ENCODE results near the gene CPSF2. TPM values are rescaled to one million over a fixed set of nuclear protein-coding genes. Genes with fewer than 3 reads are reported as not detected.

The CPSF2 gene
- total and polyA plus RNA-seq, 2 of the 13 experiments (the other 11 are each of a cell fraction or from before 2014, with no cell fraction given): 14.3 to 67.9 TPM

DNA sequence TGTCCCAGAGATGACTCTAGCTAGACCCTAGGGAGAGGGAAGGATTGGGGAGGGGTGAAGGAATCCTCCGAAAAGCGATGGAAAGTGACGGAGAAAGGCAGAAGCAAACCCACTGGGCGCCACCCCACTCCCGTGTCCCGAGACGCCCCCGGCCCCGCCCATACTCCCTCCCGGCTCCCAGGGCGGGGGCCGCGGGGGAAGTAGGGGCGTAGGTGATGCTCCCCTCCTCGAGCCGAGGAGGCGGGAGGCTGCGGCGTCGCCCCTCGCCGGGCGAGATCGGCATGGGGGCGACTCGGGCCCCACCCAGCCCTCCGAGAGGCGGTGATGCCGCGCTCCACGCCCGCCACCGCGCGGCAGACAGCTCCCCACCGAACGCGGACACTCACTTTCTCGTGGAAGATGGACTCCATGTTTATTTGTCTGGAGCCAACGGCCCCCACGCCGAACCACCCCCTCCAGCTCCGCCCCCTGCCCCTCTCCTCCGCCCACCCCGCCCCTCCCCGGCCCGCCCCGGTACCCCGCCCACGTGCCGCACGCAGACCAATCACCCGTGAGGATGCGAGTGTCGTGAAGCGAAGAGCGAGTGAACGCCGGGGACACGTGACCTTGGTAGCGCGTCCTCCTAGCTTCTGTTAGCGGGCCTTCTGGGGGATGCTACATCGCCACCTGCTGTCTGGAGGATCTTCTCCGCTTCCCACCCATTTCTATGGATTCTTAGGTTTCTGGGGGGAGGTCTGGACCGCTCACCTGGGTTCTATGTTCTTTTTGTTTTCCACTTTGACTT lies 15.4 kb upstream of the CPSF2 start, which contains the start of gene ATXN3 (continued):
- peak; percentile 84 for TF ChIP-seq ARNTL (CRISPR knock-in tag; IDR thresholded peaks at IDR 0.05)
- TF ChIP-seq, protein P1, sequence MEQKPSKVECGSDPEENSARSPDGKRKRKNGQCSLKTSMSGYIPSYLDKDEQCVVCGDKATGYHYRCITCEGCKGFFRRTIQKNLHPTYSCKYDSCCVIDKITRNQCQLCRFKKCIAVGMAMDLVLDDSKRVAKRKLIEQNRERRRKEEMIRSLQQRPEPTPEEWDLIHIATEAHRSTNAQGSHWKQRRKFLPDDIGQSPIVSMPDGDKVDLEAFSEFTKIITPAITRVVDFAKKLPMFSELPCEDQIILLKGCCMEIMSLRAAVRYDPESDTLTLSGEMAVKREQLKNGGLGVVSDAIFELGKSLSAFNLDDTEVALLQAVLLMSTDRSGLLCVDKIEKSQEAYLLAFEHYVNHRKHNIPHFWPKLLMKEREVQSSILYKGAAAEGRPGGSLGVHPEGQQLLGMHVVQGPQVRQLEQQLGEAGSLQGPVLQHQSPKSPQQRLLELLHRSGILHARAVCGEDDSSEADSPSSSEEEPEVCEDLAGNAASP (CRISPR knock-in tag; IDR thresholded peaks at IDR 0.05; ENCODE audit: borderline replicate concordance): peak; percentile 97
- TF ChIP-seq, protein P2, sequence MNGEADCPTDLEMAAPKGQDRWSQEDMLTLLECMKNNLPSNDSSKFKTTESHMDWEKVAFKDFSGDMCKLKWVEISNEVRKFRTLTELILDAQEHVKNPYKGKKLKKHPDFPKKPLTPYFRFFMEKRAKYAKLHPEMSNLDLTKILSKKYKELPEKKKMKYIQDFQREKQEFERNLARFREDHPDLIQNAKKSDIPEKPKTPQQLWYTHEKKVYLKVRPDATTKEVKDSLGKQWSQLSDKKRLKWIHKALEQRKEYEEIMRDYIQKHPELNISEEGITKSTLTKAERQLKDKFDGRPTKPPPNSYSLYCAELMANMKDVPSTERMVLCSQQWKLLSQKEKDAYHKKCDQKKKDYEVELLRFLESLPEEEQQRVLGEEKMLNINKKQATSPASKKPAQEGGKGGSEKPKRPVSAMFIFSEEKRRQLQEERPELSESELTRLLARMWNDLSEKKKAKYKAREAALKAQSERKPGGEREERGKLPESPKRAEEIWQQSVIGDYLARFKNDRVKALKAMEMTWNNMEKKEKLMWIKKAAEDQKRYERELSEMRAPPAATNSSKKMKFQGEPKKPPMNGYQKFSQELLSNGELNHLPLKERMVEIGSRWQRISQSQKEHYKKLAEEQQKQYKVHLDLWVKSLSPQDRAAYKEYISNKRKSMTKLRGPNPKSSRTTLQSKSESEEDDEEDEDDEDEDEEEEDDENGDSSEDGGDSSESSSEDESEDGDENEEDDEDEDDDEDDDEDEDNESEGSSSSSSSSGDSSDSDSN (CRISPR knock-in tag; IDR thresholded peaks at IDR 0.05): peak; percentile 26; the same call in 1 of the 2 replicates
- TF ChIP-seq ZNF256 (CRISPR knock-in tag; conservative IDR thresholded peaks at IDR 0.05): peak; percentile 54; the same call in 1 of the 2 replicates
- TF ChIP-seq, protein P3, sequence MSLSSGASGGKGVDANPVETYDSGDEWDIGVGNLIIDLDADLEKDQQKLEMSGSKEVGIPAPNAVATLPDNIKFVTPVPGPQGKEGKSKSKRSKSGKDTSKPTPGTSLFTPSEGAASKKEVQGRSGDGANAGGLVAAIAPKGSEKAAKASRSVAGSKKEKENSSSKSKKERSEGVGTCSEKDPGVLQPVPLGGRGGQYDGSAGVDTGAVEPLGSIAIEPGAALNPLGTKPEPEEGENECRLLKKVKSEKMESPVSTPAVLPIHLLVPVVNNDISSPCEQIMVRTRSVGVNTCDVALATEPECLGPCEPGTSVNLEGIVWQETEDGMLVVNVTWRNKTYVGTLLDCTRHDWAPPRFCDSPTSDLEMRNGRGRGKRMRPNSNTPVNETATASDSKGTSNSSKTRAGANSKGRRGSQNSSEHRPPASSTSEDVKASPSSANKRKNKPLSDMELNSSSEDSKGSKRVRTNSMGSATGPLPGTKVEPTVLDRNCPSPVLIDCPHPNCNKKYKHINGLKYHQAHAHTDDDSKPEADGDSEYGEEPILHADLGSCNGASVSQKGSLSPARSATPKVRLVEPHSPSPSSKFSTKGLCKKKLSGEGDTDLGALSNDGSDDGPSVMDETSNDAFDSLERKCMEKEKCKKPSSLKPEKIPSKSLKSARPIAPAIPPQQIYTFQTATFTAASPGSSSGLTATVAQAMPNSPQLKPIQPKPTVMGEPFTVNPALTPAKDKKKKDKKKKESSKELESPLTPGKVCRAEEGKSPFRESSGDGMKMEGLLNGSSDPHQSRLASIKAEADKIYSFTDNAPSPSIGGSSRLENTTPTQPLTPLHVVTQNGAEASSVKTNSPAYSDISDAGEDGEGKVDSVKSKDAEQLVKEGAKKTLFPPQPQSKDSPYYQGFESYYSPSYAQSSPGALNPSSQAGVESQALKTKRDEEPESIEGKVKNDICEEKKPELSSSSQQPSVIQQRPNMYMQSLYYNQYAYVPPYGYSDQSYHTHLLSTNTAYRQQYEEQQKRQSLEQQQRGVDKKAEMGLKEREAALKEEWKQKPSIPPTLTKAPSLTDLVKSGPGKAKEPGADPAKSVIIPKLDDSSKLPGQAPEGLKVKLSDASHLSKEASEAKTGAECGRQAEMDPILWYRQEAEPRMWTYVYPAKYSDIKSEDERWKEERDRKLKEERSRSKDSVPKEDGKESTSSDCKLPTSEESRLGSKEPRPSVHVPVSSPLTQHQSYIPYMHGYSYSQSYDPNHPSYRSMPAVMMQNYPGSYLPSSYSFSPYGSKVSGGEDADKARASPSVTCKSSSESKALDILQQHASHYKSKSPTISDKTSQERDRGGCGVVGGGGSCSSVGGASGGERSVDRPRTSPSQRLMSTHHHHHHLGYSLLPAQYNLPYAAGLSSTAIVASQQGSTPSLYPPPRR (CRISPR knock-in tag; IDR thresholded peaks at IDR 0.05; ENCODE audit: borderline replicate concordance): no peak
- TF ChIP-seq NFYC (CRISPR knock-in tag; IDR thresholded peaks at IDR 0.05): peak; percentile 82
- TF ChIP-seq MED13 (CRISPR knock-in tag; IDR thresholded peaks at IDR 0.05): 0 out of 2 replicates have a peak, but pooled peaks have one; percentile 76
- no peak for TF ChIP-seq NFIB (CRISPR knock-in tag; IDR thresholded peaks at IDR 0.05; ENCODE audit: borderline replicate concordance)
- TF ChIP-seq DNMT1 (CRISPR knock-in tag; IDR thresholded peaks at IDR 0.05): 0 out of 2 replicates have a peak, but pooled peaks have one; percentile 41
- peak; percentile 63 for TF ChIP-seq FOXO1 (CRISPR knock-in tag; IDR thresholded peaks at IDR 0.05)
- TF ChIP-seq SRSF9 (IDR thresholded peaks at IDR 0.05; ENCODE audit: borderline replicate concordance, insufficient read depth, low read depth, low read length, poor library complexity, severe bottlenecking): no peak
- TF ChIP-seq SMAD3 (CRISPR knock-in tag; IDR thresholded peaks at IDR 0.05): 0 out of 2 replicates have a peak, but pooled peaks have one; percentile 6
- TF ChIP-seq, protein P4, sequence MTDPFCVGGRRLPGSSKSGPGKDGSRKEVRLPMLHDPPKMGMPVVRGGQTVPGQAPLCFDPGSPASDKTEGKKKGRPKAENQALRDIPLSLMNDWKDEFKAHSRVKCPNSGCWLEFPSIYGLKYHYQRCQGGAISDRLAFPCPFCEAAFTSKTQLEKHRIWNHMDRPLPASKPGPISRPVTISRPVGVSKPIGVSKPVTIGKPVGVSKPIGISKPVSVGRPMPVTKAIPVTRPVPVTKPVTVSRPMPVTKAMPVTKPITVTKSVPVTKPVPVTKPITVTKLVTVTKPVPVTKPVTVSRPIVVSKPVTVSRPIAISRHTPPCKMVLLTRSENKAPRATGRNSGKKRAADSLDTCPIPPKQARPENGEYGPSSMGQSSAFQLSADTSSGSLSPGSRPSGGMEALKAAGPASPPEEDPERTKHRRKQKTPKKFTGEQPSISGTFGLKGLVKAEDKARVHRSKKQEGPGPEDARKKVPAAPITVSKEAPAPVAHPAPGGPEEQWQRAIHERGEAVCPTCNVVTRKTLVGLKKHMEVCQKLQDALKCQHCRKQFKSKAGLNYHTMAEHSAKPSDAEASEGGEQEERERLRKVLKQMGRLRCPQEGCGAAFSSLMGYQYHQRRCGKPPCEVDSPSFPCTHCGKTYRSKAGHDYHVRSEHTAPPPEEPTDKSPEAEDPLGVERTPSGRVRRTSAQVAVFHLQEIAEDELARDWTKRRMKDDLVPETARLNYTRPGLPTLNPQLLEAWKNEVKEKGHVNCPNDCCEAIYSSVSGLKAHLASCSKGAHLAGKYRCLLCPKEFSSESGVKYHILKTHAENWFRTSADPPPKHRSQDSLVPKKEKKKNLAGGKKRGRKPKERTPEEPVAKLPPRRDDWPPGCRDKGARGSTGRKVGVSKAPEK (CRISPR knock-in tag; IDR thresholded peaks at IDR 0.05; ENCODE audit: borderline replicate concordance): no peak
- no peak for TF ChIP-seq FOXA1 (IDR thresholded peaks at IDR 0.05)
- TF ChIP-seq FOXA1 (CRISPR knock-in tag; IDR thresholded peaks at IDR 0.05): peak; percentile 39; the same call in 1 of the 2 replicates
- TF ChIP-seq ZBTB38 (CRISPR knock-in tag; IDR thresholded peaks at IDR 0.05): peak; percentile 50; the same call in 1 of the 2 replicates
- TF ChIP-seq, protein P5, sequence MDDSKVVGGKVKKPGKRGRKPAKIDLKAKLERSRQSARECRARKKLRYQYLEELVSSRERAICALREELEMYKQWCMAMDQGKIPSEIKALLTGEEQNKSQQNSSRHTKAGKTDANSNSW (CRISPR knock-in tag; IDR thresholded peaks at IDR 0.05; ENCODE audit: borderline replicate concordance): no peak
